Amniotic stem cell (primary cell): ENCODE data around the gene PROK2.

Experiments
- DNase-seq: peaks from one replicate; lab custom pipeline; 2025; lab: John Stamatoyannopoulos, UW

The PROK2 gene

GRCh38 chr3:71786551-71786950 is 1.6 kb upstream of the PROK2 start:
- DNase-seq: no peak

- DNase-seq: no peak
These were observed 1.2 kb upstream of the PROK2 start for GRCh38 chr3:71786217-71786549.

- no peak for DNase-seq
These were observed 726 bp upstream of the PROK2 start for GRCh38 chr3:71785532-71786216.

GRCh38 chr3:71784201-71784913 is 591 bp downstream of the PROK2 start:
- DNase-seq: no peak

DNA sequence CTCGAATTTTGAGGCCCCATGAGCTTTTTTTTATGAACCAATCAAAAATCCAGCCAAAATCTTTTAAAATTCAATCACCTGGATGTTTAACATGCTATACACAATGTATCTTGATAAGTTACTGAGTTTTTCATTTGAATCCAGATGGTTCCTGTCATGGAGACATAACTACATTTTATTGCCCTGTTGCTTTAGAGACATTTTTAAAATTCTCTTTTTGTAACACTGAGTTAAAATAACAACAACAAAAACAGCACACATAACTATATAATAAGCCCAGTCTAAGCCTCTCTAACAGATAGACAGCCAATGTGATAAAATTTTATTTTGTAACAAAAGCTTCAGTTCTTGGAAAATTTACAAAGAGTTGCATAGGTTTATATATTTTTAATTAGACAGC is 1.8 kb downstream of the PROK2 start:
- no peak for DNase-seq

GRCh38 chr3:71780430-71780829 is 4.5 kb downstream of the PROK2 start:
- no peak for DNase-seq

GRCh38 chr3:71779674-71780377 is 5.1 kb downstream of the PROK2 start:
- no peak for DNase-seq

DNA sequence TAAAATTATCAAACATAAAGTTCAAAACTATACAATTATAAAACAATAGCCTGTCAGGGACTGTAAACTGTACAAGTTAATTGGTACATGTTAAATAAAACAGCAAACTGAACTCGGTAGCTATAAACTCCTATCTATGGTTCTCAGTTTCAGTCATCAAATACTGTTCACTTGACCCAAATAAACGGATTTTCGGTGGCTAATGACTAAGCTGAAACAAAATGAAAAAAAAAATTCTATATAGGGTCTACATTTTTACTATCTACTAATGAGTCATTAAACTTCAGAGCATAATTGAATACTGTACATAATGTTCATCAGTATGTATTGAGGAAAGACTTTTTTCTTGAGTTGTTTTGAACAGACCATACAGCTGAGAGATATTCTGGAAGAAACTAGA is 6.6 kb downstream of the PROK2 start:
- DNase-seq: no peak

GRCh38 chr3:71776538-71776937 is 8.4 kb downstream of the PROK2 start:
- DNase-seq: no peak

DNA sequence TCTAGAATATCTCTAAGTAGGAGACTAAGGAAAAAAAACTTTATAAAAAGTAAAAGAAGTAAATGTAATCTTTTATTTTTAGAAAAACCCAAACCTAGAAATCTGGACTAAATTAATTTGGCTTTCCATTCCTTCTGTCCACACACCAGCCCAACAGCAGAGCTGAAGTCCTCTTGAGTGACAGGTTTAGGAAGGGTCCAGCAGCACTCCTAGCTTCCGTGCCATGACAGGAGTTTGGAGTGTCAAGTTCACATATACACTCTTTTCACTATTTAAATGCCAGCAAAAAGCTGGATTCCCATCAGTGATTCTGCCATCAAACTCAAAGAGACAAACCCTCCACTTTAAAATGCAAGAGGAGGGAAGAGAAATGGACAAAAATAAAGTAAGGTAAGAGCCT is 13.1 kb downstream of the PROK2 start:
- DNase-seq: no peak

- DNase-seq: no peak
These were observed 13.8 kb downstream of the PROK2 start for GRCh38 chr3:71771126-71771525.

DNA sequence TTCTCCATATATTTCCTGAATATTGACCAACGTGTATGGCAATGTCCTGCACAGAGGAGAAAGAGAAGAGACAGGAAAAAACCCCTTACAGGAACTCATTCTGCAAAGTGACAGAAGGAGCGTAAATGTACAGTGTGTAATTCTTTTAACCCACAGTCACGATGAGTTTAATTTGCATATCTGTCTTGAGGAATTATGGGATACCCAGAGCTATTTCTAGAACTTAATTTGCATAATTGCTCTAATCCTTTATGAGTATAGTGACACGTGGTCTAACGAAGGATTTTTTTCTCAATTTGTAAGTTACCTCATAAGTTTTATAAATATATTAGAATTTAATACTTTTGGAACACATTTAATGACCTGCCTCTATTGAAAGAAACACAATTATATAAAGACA is 21.5 kb downstream of the PROK2 start:
- DNase-seq: no peak

DNA sequence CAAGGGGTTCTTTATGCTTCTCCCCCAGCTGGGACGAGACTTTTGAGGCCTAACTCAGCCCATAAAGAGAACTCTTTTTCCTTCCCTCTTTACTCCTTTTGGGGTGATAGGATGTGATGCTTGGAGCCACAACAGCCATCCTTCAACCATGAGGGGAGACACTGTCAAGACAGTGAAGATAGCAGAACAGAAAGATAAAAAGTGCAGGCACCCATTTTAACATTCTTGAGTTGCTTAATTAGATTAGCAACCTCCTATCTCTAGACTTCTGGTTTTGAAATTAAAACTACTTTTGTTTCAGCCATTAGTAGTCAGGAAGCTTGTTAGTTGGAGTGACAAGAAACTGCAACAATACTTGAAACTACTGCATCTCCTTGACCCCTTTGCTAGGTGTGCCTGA is 24.8 kb downstream of the PROK2 start:
- DNase-seq: no peak

DNA sequence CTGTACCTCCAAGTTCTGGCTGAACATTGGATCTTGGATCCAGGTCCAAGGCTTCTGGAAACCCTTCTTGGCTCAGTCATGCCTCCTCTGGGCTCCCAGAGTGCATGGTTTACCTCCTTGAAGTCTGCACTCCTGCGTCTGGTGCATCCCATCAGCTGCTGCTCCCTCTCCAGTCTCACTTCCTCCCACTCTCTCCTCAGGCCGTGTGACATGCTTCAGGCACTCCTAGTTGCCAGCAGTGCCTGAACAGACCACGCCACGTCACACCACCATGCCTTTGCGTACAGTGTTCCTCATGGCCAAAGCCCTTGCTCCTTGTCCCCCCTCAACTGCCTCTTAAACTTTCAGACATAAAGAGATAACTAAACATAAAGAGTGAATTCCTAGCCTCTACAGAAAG is 25.5 kb downstream of the PROK2 start:
- DNase-seq: no peak

- DNase-seq: no peak
These were observed 26.9 kb downstream of the PROK2 start for GRCh38 chr3:71758091-71758490.

DNA sequence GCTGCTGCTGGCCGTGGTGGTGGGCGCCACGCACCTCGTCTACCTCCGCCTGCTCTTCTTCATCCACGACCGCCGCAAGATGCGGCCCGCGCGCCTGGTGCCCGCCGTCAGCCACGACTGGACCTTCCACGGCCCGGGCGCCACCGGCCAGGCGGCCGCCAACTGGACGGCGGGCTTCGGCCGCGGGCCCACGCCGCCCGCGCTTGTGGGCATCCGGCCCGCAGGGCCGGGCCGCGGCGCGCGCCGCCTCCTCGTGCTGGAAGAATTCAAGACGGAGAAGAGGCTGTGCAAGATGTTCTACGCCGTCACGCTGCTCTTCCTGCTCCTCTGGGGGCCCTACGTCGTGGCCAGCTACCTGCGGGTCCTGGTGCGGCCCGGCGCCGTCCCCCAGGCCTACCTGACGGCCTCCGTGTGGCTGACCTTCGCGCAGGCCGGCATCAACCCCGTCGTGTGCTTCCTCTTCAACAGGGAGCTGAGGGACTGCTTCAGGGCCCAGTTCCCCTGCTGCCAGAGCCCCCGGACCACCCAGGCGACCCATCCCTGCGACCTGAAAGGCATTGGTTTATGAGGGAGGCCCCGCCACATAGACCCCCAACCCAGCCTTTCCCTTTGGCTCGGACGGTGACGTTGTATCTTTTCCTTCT is 30.2 kb downstream of the PROK2 start:
- no peak for DNase-seq

DNA sequence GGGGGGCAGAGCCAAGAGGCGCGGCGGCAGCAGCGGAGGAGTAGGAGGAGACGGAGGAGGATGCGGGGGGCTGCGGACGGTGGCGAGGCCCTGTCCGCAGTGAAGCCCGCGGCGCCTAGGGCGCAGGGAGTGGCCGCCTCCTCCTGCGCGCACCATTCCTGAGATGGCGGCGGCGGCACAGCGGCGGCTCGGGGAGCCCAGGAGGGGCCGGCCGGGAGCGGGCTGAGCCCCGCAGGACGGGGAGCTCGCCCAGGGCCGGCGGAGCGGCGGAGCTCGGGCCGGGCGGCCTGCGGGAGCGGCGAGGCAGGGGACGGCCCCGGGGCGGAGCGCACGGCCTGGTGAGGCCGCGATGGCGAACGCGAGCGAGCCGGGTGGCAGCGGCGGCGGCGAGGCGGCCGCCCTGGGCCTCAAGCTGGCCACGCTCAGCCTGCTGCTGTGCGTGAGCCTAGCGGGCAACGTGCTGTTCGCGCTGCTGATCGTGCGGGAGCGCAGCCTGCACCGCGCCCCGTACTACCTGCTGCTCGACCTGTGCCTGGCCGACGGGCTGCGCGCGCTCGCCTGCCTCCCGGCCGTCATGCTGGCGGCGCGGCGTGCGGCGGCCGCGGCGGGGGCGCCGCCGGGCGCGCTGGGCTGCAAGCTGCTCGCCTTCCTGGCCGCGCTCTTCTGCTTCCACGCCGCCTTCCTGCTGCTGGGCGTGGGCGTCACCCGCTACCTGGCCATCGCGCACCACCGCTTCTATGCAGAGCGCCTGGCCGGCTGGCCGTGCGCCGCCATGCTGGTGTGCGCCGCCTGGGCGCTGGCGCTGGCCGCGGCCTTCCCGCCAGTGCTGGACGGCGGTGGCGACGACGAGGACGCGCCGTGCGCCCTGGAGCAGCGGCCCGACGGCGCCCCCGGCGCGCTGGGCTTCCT is 31.0 kb downstream of the PROK2 start, which contains the start of gene GPR27:
Gene GPR27, plus strand, starts transcription at position 155 of the 909 bp plus-strand sequence. Its CDS starts 195 bp downstream, at position 350.
- no peak for DNase-seq

DNA sequence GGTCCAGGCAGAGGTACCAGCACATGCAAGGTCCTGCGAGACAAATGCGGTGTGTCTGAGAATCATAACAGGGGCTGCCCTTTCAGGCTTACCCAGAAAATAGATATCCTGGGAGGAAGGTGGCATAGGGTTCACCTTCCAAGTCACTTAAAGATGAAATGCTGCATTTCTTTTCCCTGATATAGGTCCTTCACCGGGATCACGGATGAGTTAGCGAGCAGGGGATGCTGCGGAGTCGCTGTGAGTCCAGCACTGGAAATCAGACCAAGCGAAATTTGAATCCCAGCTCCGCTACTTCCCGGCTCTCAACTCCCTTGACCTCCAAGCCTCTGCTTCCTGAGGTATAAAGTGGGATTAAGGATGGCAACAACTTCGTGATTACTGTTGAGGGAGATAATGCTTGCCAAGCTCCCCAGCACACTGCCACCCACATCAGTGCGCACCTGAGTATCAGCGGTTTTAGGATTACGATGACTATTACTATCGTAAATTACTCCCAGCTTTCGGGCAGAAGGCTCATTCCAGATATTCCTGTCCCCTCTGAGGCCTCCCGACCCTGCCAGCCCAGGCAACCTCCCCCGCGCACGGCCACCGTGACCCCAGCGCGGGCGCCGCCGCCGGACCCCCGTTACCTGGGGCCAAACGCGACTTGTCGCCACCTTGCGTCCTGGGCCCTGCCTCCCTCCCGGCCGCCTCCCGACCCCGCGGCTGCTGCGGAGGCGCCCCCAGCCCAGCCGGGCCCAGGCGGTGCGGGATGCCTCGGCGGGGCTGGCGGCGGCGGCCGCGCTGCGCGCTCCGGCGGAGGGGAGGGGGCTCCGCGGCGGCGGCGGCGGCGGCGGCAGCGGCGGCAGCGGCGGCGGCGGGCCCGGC is 31.9 kb downstream of the PROK2 start:
- DNase-seq: no peak

- no peak for DNase-seq
These were observed 33.3 kb downstream of the PROK2 start for GRCh38 chr3:71751602-71752001.

DNA sequence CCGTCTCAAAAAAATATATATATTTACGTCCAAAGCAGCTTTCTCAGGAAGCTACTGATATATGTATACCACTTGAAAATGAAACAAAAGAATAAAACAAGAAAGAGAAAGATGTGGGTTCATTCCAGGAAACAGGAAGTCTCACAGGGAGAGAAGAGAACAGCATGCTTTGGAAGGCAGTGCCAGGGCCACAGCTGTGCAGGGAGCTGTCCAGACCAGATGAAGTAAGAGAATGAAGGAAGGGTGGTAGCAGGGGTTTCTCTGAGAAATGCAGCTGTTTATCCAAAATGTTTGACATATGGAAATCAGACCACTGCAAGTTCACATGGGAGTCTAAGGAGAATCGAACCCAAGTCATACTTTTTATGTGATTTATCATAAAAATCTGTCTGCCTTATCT is 40.2 kb downstream of the PROK2 start:
- DNase-seq: no peak

GRCh38 chr3:71742621-71743020 is 42.3 kb downstream of the PROK2 start:
- no peak for DNase-seq
